GM21423 (cell line): Measurements from ENCODE around the gene CAPN12.

ENCODE experiments used
- ATAC-seq: cut with Tn5 transposase; IDR thresholded peaks from one replicate; pipeline ENCODE4 v1.9.1; 2021; ENCODE audit warnings: mild to moderate bottlenecking, moderate library complexity; ENCODE audit not compliant: unreplicated experiment

The CAPN12 gene

GRCh38 chr19:38683393-38684077 lies 60.7 kb downstream of the CAPN12 start:
- ATAC-seq: no peak

GRCh38 chr19:38682872-38683392 lies 61.3 kb downstream of the CAPN12 start:
- no peak for ATAC-seq

- no peak for ATAC-seq
Measured at GRCh38 chr19:38682195-38682867, 61.9 kb downstream of the CAPN12 start.
